HK-2 (cell line): ENCODE results near the gene PRKCA.

Source experiments
- DNase-seq: peaks from one replicate; pipeline ENCODE4 v3.0.0-alpha.2; 2018; ENCODE audit not compliant: unreplicated experiment

Gene PRKCA

DNA sequence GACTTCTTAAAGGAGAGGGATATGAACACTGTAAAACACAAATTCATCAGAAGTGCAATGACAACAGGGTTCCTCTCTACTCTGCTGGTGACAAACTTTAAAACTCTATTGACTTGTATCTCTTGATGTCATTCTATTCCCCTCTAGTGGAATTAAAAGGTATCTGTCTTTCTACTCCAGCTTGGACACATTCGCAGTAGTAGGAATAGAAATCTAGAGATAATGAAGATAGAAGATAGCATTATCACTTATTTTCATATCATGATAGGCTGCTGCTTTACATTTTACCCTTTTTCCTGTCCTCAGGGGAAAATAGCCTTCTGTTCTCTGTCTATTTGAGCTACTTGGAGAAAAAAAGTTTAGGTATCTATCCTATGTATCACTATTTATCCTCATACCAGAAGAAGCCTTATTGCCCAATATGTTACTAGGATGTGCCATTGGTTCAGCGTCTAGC, 322.9 kb downstream of the PRKCA start:
- no peak for DNase-seq

DNA sequence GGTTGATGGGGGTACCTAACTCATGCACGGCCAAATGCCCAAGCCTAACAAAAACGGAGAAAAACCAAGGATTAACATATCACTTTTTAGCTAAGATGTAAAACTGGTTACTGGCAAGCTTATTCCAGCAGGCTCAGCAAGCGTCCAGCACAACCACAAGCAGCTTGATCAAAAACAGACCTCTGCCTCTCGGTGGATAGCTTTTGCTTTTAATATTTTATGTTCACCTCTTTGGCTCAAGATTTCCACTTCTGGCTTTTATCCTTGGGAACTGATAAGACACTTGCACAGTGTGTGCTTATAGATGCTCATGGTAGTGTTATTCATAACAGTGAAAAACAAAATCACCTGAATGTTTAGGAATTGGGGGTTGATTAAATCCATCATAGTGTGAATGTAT, 325.6 kb downstream of the PRKCA start:
- DNase-seq: no peak

DNA sequence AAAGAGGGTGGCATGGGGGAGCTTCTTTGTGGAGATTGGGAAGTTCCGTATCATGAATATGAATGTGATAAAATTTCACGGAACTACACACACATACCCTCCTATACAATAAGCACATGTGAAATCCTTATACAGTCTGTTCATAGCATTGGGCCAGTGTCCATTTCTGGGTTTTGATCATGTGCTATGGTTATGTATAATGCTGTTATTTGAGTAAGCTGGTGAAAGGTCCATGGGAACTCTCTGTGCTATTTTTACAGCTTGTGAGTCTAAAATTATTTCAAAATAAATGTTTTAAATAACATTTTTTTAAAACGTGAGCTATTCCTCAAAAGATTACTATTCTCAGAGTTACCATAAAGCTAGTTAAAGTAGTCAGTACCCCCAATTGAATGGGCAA, 327.3 kb downstream of the PRKCA start:
- no peak for DNase-seq

DNA sequence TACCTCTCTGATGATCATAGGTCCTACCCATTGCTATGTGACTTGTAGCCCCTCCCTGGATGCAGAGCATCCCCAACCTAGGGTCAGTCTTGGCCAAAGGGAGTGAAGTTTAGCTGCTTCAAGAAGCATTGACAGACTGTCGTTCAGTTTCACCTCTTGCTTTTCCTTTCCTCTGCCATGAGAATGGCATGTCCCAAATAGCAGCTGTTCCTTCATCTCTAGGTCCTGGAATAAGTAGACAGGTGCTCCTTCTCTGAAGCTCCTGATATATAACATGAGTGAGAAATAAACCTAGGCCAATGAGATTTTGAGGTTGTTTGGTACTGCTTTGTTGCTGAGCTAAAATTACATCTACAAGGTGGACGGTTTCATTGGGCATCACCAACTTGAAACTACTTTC, 328.0 kb downstream of the PRKCA start:
- no peak for DNase-seq

DNA sequence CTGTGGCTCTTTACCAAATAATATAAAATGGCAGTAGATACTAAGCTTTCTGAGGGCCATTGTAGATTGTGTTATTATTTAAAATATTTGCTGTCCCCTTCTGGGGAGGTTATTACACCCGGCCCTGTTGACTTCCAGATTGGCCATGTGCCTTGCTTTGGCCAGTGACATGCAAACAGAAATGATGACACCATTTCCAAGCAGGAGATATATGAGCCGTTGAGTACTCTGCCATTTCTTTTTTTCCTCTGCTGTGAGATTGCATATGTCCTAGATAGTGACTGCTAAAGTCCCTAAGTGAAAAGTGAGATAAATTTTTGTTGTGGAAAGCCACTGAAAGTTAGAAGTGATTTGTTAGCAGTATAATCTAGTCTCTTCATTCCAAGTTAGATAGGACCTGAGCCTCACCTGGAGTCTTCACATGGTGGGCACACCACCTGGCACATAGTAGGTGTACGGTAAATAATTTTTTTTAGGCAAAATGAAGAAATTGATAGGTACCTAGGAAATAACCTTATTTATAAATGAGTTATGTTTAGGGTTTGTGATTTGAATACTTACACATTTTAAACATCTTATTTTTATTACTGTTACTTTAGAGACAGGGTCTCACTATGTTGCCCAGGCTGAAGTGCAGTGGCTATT, 328.5 kb downstream of the PRKCA start:
- DNase-seq: no peak

DNA sequence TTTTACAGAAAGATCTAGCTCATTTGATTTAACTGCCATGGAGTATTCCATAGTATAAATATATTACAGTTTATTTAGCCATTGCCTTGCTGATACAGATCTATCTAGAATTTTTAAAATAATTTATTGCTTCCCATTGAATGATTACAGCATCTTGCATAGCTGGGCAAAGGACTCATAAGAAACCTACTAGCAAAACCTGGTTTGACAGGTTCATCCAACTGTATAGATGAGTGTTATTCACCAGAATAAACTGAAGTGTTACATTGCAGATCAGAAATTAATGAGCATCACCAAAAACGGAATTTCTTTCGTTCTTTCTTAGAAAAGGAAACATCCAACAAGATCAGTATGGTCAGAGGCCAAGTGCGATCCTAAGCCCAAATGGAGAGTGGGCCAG, 330.3 kb downstream of the PRKCA start:
- DNase-seq: no peak

DNA sequence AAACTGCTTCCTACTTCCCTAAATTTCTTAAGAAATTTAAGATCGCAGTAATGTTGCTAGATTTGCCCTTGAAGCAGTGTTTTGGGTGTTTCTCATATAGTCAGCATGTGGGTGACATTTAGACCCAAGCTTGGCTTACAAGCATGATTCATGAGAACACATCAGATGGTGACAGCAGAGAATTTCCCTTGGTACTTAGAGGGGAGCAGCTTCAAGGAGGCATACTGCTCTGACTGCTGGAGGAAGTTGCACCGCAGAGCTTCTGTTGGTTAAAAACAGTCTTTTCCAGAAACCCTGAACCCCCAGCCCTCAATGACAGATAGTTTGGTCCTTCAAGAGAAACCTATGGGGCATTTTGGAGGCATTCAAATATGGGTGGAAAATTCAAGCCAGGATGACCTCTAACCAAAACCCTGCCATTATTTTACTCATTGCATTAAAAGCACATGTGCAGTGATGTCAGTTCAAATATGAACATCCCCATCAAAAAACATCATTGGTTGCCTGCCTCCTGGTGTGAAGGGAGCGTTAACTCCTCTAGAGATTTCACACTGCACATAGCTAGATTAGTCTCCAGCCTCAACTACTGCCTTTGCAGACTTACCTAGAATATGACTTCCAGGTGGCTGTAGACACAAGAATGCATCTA, 331.0 kb downstream of the PRKCA start:
- DNase-seq: no peak

DNA sequence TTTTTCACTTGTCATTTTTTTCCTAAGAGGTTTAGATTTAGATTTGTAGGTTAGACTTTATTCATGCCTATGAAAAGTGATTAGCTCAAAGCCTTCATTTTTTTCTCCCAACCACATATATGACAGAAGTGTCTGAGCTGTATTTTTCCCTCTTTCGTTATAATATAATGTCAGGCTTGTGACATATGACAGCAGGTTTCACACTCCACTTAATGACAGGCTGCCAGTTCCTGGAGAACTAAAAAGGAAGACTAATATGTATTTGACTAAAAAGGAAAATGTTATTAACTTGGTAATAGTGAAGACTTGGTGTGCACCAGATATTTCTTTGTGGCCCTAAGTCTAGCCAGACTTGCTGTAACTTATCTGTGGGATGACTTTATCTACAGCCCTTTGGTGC, 331.8 kb downstream of the PRKCA start:
- DNase-seq: no peak

DNA sequence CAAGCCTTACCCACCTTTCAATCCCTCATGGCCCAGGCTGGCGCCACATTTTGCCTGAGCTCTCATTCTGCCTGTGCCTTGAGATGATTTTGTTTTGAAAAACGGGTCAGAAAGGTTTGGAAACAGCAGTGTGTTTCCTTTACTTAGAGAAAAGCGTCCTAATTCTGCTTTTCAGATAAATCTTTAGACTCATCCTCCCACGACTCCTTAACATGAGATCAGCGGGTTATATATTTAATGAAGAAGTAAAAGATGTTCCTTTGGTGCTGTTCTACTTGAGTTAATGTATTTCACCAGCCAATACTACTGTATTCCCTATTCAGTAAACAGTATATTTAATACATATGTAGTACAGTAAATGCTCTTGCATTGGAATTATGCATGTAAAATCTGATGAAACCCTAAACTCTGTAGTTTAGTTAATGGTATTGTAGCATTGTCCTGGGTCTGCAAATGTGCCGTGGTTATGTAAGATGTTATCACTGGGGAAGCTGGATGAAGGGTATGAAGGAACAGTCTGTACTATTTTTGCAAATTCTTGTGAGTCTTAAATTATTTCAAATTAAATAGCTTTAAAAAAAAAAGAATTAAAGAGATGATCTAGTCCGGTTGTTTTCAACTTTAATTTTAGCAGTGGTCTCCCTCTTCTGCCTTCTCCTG, 333.1 kb downstream of the PRKCA start:
- DNase-seq: no peak

DNA sequence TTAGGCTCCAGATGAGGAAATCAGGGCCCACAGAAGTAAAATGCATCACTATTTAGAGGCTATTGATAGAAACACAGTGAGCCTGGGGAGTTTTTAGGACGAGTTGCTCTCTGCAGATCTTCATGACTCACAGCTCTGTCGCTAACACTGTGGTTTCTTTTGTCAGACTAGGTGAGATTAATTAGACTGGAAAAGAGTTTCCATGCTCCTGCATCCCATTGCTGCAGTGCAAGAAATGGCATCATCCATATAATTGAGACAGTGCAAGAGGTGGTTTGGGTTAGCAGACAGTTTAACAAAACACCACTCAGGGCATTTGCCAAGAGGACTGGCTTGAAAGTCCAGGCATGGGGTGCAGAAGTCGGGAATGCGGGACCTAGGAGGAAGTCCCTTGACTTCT, 333.7 kb downstream of the PRKCA start:
- DNase-seq: peak; percentile 25

DNA sequence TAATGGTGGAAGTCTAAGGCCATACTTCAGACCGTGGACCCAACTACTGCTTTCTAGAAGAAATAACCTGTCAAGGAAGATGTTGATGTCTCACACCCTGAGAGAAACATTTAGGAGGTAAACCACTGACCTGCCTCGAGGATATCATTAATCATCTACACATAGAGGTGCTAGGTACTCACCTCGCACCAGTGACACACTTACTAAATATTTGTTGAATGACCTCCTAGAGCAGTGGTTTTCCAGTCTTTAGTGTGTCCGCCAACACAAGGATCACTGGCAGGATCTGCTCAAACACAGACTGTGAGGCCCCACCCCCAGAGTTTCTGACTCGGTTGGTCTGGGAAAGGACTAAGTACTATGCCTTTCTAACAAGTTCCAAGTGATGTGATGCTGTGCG, 335.1 kb downstream of the PRKCA start:
- DNase-seq: peak; percentile 55

DNA sequence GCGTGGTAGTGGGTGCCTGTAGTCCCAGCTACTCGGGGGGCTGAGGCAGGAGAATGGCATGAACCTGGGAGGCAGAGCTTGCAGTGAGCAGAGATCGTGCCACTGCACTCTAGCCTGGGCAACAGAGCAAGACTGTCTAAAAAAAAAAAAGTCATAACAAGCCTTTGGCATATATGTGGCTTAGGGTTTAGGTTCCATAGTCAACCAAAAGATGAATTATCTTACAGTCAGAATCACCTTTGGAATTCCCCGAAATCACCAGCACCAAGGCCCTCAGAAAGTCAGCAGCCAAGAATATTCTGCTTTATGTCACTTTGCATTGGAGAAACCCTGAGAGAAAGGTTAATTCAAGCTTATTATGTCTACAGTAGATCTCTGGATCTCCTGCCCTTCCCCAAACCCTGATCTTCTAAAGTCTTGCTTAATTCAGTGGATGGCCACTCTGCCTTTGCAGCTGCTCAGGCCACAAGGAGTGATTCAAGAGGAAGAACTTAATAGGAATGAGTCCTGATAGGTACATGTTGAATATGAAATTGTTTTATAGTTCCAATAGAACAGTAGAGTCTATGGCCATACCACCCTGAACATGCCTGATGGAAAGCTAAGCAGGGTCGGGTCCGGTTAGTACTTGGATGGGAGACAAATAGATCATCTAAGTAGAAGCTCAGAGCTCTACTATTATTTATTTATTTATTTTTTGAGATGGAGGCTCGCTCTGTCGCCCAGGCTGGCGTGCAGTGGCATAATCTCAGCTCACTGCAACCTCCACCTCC, 336.5 kb downstream of the PRKCA start:
- DNase-seq: no peak

DNA sequence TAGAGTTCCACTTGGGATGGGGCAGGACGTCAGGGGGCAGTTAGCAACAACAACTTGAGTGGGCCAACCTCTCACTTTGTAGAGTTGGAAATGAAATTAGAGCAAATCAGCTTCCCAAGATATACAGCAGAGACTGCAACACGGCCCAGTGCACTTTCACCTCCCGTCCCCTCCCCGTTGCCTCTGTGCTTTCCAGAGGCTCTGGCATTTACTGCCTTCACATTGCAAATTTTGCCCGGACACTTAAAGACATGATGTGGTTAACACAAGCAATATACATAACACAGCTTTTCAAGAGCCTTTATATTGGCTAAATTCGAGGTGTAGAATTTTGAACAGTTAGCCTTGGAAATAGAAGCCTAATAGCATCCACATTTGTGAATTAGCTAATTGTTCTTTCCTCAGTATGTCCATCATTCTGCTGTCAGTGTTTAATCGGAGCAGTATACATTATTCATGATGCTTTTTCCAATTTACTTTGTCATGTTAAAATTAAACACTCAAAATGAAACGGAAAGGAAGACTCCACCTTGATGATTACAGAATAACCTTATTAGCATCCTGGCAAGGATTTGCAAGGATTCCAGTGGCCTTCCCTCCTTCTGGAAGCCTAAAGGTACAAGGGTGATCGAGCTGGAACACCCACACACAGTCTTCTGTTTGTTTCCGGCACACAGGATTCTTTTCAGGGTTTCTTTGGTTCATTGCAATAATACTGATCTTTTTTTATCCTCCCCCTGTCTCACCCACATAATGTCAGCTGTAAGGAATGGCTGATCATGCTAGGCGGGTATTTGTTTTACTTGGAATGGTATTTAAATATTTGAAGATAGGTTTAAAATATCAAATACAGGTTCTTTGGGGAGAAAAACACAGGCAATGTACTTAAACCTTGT, 341.6 kb downstream of the PRKCA start:
- no peak for DNase-seq

DNA sequence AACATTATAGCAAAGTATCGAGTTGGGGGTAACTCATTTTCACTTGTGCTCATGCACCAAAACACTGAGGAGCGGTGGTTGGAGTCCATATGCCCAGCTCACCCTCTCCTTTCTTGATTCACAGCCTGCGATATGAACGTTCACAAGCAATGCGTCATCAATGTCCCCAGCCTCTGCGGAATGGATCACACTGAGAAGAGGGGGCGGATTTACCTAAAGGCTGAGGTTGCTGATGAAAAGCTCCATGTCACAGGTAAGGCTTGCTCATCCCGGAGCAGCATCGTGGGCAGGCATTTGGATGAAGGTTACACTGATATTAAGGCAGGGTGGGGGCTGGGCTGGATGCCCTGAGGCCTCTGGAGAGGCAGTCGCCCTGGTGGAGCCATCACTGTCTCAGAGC, 342.8 kb downstream of the PRKCA start:
- DNase-seq: no peak

DNA sequence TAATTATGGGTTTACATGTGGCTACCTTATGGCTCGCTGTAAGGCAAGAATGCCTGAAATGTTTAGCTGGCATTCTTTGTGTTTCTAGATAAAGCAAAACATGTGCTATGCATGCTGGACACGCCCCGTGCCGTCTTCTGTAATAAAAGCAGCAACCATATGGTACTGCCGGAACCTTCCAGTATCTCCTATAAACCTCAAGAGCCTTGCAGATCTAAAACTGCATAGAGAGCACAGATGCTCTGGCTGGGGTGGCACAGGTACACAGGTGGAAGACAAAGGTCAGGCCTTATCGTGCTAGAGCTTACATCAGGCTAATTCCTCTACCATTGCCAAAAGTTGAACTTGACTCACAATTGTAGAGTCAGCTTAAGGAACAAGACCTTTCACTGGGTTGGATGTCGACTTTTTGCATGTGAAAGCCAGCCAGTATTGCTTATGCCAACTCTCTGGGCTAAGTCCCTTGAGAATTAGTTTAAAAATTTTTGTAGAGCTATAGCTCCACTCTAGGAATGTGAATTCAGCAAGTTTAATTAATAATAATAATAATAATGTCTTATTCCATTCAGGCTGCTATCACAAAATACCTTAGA, 345.1 kb downstream of the PRKCA start:
- DNase-seq: no peak

DNA sequence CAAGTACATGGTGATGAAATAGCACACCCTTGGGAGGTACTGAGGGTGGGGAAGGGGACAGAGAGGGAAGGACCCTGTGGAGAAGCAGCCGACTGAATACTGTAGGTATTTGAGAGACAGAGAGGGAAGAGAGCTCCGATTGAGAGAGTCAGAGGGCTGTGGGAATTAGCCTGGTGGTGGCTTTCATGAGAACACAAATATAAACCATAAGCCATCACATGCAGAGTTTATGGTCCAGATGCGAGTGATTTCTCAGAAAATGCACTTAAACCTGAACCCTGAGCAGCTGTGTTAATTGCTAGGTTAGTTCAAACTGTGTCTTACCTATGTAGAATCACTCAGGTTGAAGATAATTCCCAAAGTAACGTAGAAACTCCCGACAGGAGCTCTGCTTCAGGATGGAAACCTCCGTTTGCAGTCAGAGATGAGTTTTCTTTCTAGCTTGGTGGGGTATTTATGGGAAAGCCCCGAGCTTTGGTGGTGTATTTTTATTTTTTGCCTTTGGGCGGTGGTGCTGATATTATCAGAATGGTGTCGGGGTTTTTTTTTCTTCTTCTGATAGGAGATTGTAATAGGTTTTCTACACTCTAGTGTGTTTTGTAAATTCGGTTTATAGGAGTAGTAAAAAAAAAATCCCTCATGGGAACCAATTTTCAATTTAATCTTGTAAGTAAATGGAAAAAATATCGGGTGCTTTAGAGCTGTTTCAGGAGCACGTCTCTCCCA, 347.6 kb downstream of the PRKCA start:
- no peak for DNase-seq

DNA sequence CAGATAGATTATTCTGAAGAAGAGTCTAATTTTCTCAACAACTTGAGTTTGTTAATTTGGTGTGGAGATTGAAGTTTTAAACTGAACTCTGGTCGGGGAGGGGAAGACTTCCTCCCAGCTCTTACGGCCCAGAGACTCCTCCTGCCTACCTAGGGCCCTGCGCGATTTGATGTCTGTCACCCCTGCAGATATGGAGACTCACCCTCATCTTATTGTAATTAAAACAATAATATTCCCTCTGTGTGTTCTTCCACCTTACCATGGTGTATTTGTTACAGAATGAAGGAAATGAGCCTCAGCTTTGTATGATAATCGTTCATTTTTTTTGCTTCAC, 348.1 kb downstream of the PRKCA start:
- DNase-seq: no peak

DNA sequence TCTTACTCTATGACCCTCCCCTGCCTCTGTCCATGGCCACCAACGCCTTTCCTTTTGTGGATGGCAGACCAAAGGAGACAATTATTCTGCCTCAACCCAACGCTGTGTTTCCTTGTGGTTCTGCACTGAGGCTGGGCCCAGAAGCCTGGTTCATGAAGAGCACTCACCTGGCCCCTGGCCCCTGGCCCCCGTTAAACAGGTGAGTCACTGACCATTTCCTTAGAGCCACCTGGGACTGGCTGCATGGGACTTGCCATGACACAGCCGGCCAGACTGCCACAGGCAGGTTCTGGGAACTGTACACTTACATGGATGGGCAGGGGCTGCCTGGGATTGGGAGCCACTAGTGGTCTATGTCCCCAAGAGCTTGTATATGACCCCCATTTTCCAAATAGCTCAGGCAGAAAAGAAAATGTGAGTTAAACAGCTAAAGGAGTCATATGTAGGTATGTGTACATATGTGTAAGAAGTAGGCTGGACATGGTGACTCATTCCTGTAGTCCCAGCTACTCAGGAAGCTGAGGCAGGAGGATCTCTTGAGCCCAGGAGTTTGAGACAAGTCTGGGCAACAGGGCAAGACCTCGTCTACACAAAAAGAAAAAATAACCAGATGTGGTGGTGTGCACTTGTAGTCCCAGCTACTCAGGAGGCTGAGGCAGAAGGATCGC, 350.6 kb downstream of the PRKCA start:
- DNase-seq: no peak

DNA sequence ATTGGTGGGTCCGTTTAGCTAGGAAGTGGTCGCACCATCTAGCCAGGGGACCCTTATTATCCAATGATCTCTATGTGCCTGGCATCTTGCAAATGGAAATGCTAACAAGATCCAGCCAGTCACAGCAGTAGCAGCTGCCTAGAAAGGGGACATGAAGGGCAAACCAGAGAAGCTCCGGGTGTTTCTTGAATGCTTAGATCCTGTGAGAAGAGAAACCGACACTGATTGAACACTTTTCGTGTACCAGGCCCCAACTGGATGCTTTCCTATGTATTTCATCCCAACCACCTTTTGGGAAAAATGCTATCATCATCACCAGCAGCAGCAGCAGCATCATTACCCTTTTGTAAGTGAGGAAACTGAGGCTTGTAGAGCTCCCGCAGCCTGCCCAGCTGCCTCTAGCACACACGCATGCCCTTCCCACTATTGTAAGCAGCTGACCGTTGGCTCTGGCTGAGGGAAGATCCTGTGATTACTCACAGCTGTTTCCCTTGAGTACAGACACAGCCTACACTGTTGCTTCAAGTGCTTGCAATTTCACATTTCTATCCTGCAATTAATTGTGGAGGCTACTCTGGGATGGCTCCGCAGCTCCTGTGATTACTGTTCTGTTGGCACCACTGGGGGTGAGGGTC, 351.8 kb downstream of the PRKCA start:
- no peak for DNase-seq

DNA sequence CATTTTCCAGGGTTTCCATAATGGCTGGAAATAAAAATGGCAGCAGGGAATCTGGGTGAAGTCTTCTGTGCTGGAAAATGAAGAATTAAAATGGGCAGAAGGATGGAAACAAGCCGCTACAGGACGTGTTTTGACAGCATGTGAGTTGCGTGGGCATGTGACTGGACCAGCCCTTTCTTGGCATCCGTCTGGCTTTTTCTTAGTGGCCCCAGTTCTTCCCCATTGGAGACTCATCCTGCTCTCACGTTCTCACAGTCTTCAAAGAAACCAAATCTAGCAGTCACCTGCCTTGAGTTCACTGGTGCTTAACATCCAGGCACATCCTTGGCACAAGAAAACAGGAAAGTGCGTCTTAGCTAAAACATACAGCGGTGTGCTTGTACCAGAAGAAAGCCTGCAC, 352.4 kb downstream of the PRKCA start:
- DNase-seq: no peak
